Hematopoietic multipotent progenitor cell treated with erythropoietin and hydrocortisone succinate and interleukin-3 and kit ligand, for 17 days (in vitro differentiated cells): ENCODE data around the gene GFER.

Source experiments
- DNase-seq: peaks from one replicate; pipeline ENCODE4 v3.0.0-alpha.2; 2015; ENCODE audit warnings: low spot score

Gene GFER

GRCh38 chr16:1990351-1991134 lies 6.5 kb downstream of the GFER start:
- DNase-seq: no peak

- DNase-seq: no peak
Observed at GRCh38 chr16:1991135-1991551, 7.2 kb downstream of the GFER start.

- DNase-seq: no peak
Observed at GRCh38 chr16:1991588-1991947, 7.6 kb downstream of the GFER start.

- peak; percentile 96 for DNase-seq
Observed at GRCh38 chr16:1991948-1992703, 8.1 kb downstream of the GFER start.

- DNase-seq: no peak
Observed at GRCh38 chr16:1992704-1993317, 8.8 kb downstream of the GFER start.

GRCh38 chr16:1993731-1994131 lies 9.7 kb downstream of the GFER start:
- DNase-seq: no peak

GRCh38 chr16:1997494-1998359 lies 13.7 kb downstream of the GFER start:
- no peak for DNase-seq

- no peak for DNase-seq
Observed at GRCh38 chr16:1998360-1998835, 14.4 kb downstream of the GFER start.

GRCh38 chr16:1998852-1999801 lies 15.1 kb downstream of the GFER start:
- DNase-seq: no peak

GRCh38 chr16:1999866-2000514 lies 16.0 kb downstream of the GFER start:
- DNase-seq: no peak

- no peak for DNase-seq
Observed at GRCh38 chr16:2001035-2001434, 17.0 kb downstream of the GFER start.

- DNase-seq: no peak
Observed at GRCh38 chr16:2001456-2002355, 17.7 kb downstream of the GFER start.

GRCh38 chr16:2002406-2003230 lies 18.6 kb downstream of the GFER start:
- no peak for DNase-seq

- DNase-seq: no peak
Observed at GRCh38 chr16:2003231-2003826, 19.3 kb downstream of the GFER start.

GRCh38 chr16:2003827-2004641 lies 20.0 kb downstream of the GFER start:
- DNase-seq: peak; percentile 91

- no peak for DNase-seq
Observed at GRCh38 chr16:2004795-2005517, 21.0 kb downstream of the GFER start.
